ENCODE measurements around the gene NMRK2. TPM values are rescaled to one million over a fixed set of nuclear protein-coding genes. Genes with fewer than 3 reads are reported as not detected.

The NMRK2 gene
- total and polyA plus RNA-seq, 2 of the 13 experiments (the other 11 are each of a cell fraction or from before 2014, with no cell fraction given): not detected

- TF ChIP-seq SKI (IDR thresholded peaks at IDR 0.05; ENCODE audit: partially characterized antibody) (peak; percentile 49), HNRNPH1 (optimal IDR thresholded peaks at IDR 0.05; ENCODE audit: low read depth, low read length) (no peak), ZNF44 (CRISPR knock-in tag; IDR thresholded peaks at IDR 0.05) (no peak), ZNF547 (CRISPR knock-in tag; IDR thresholded peaks at IDR 0.05) (no peak), SSRP1 (CRISPR knock-in tag; IDR thresholded peaks at IDR 0.05) (0 out of 2 replicates have a peak, but pooled peaks have one; percentile 65), ATAD3A (CRISPR knock-in tag; IDR thresholded peaks at IDR 0.05) (no peak), ZNF274 (CRISPR knock-in tag; IDR thresholded peaks at IDR 0.05) (0 out of 2 replicates have a peak, but pooled peaks have one; percentile 62), ZBTB7A (CRISPR knock-in tag; IDR thresholded peaks at IDR 0.05) (no peak), TAF15 (IDR thresholded peaks at IDR 0.05; ENCODE audit: low read depth, low read length, poor library complexity, severe bottlenecking) (no peak), SALL2 (CRISPR knock-in tag; IDR thresholded peaks at IDR 0.05) (peak; percentile 74), HDAC2 (CRISPR knock-in tag; IDR thresholded peaks at IDR 0.05) (peak; percentile 55; the same call in 1 of the 2 replicates), ARHGAP35 (CRISPR knock-in tag; IDR thresholded peaks at IDR 0.05; ENCODE audit: borderline replicate concordance) (no peak), ZNF800 (CRISPR knock-in tag; IDR thresholded peaks at IDR 0.05) (no peak), PHF20 (CRISPR knock-in tag; IDR thresholded peaks at IDR 0.05) (peak; percentile 74), ZBTB25 (CRISPR knock-in tag; IDR thresholded peaks at IDR 0.05) (no peak), THAP8 (CRISPR knock-in tag; IDR thresholded peaks at IDR 0.05; ENCODE audit: borderline replicate concordance) (no peak), ZNF557 (CRISPR knock-in tag; IDR thresholded peaks at IDR 0.05) (no peak), ZNF747 (CRISPR knock-in tag; IDR thresholded peaks at IDR 0.05; ENCODE audit: borderline replicate concordance) (0 out of 2 replicates have a peak, but pooled peaks have one; percentile 55), ZSCAN20 (CRISPR knock-in tag; IDR thresholded peaks at IDR 0.05; ENCODE audit: borderline replicate concordance) (no peak), KDM2A (CRISPR knock-in tag; IDR thresholded peaks at IDR 0.05; ENCODE audit: borderline replicate concordance, low read depth) (peak; percentile 97), ZNF704 (CRISPR knock-in tag; IDR thresholded peaks at IDR 0.05; ENCODE audit: borderline replicate concordance) (no peak), ZNF468 (CRISPR knock-in tag; IDR thresholded peaks at IDR 0.05) (0 out of 2 replicates have a peak, but pooled peaks have one; percentile 47), ZNF775 (CRISPR knock-in tag; IDR thresholded peaks at IDR 0.05; ENCODE audit: borderline replicate concordance) (0 out of 2 replicates have a peak, but pooled peaks have one; percentile 36), KDM1A (CRISPR knock-in tag; IDR thresholded peaks at IDR 0.05) (peak; percentile 61; the same call in 1 of the 2 replicates), SMYD3 (CRISPR knock-in tag; IDR thresholded peaks at IDR 0.05) (no peak), RAD21 (CRISPR knock-in tag; IDR thresholded peaks at IDR 0.05) (no peak; the same call in 1 of the 2 replicates)
These were observed 38.1 kb downstream of the NMRK2 start, which contains the start of gene DAPK3 (continued) for GRCh38 chr19:3970808-3971598.
